H9 (cell line): ENCODE data around the gene TMEM234. TPM values are rescaled to one million over a fixed set of nuclear protein-coding genes. Genes with fewer than 3 reads are reported as not detected.

Source experiments
- DNase-seq: peaks from one replicate; pipeline ENCODE4 v3.0.0-alpha.2; 2017
- H2AFZ ChIP-seq: one replicate; pipeline ENCODE4 v1.6.1; 2013; ENCODE audit warnings: mild to moderate bottlenecking, low read length, control low read depth, moderate library complexity
- H2AK5ac ChIP-seq: 2 replicates; pipeline ENCODE4 v1.6.1; 2013; ENCODE audit warnings: low read length, control low read depth, mixed read lengths; ENCODE audit not compliant: insufficient read length
- H2BK120ac ChIP-seq: one replicate; pipeline ENCODE4 v1.6.1; 2013; ENCODE audit warnings: low read depth, mild to moderate bottlenecking, low read length, control low read depth, inconsistent platforms; ENCODE audit not compliant: poor library complexity, severe bottlenecking
- H2BK12ac ChIP-seq: 2 replicates; pipeline ENCODE4 v1.6.1; 2013; ENCODE audit warnings: low read length, control low read depth, mixed read lengths, low read depth; ENCODE audit not compliant: insufficient read length
- H2BK15ac ChIP-seq: 2 replicates; pipeline ENCODE4 v1.6.1; 2013; ENCODE audit warnings: low read depth, low read length, control low read depth
- H2BK20ac ChIP-seq: one replicate; pipeline ENCODE4 v1.6.1; 2013; ENCODE audit warnings: low read depth, mild to moderate bottlenecking, low read length, control low read depth, inconsistent platforms; ENCODE audit not compliant: poor library complexity, severe bottlenecking
- H2BK5ac ChIP-seq: 2 replicates; pipeline ENCODE4 v1.6.1; 2013; ENCODE audit warnings: low read length, control low read depth, mixed read lengths; ENCODE audit not compliant: insufficient read length
- H3K14ac ChIP-seq: 2 replicates; pipeline ENCODE4 v1.6.1; 2013; ENCODE audit warnings: low read length, control low read depth; ENCODE audit not compliant: insufficient read depth
- H3K18ac ChIP-seq: 2 replicates; pipeline ENCODE4 v1.6.1; 2013; ENCODE audit warnings: low read depth, mild to moderate bottlenecking, mixed read lengths, low read length, control low read depth; ENCODE audit not compliant: insufficient read length
- H3K23ac ChIP-seq: 2 replicates; pipeline ENCODE4 v1.6.1; 2013; ENCODE audit warnings: low read length, control low read depth, mixed read lengths, low read depth; ENCODE audit not compliant: insufficient read length
- H3K23me2 ChIP-seq: 2 replicates; pipeline ENCODE4 v1.6.1; 2013; ENCODE audit warnings: low read depth, mild to moderate bottlenecking, mixed read lengths, low read length, control low read depth; ENCODE audit not compliant: insufficient read length, poor library complexity, severe bottlenecking
- H3K27ac ChIP-seq: 2 replicates; pipeline ENCODE4 v1.5.1; 2013; ENCODE audit warnings: low read length, control low read depth, mixed read lengths, low read depth; ENCODE audit not compliant: insufficient read length
- H3K27me3 ChIP-seq: 2 replicates; pipeline ENCODE4 v1.6.1; 2013; ENCODE audit warnings: low read length, control low read depth, inconsistent platforms; ENCODE audit not compliant: insufficient read depth
- H3K4ac ChIP-seq: 2 replicates; pipeline ENCODE4 v1.6.1; 2013; ENCODE audit warnings: low read depth, mild to moderate bottlenecking, control low read depth, inconsistent platforms, low read length, moderate library complexity
- H3K4me1 ChIP-seq: 2 replicates; pipeline ENCODE4 v1.6.1; 2013; ENCODE audit warnings: low read length, control low read depth, inconsistent platforms; ENCODE audit not compliant: insufficient read depth
- H3K4me2 ChIP-seq: 2 replicates; pipeline ENCODE4 v1.6.1; 2013; ENCODE audit warnings: low read length, control low read depth, mixed read lengths; ENCODE audit not compliant: insufficient read length, insufficient read depth
- H3K56ac ChIP-seq: 2 replicates; pipeline ENCODE4 v1.6.1; 2013; ENCODE audit warnings: low read depth, mild to moderate bottlenecking, mixed read lengths, low read length, control low read depth; ENCODE audit not compliant: insufficient read length
- H3K79me1 ChIP-seq: 2 replicates; pipeline ENCODE4 v1.6.1; 2013; ENCODE audit warnings: low read depth, mild to moderate bottlenecking, moderate library complexity, low read length, control low read depth, inconsistent platforms; ENCODE audit not compliant: insufficient read depth, poor library complexity, severe bottlenecking
- H3K79me2 ChIP-seq: 2 replicates; pipeline ENCODE4 v1.6.1; 2013; ENCODE audit warnings: low read length, control low read depth, inconsistent platforms; ENCODE audit not compliant: insufficient read depth
- H3K9ac ChIP-seq: 2 replicates; pipeline ENCODE4 v1.6.1; 2013; ENCODE audit warnings: low read length, control low read depth, mixed read lengths; ENCODE audit not compliant: insufficient read length; ENCODE audit errors: extremely low read depth
- H3K9me3 ChIP-seq: one replicate; pipeline ENCODE4 v1.6.1; 2013; ENCODE audit warnings: low read depth, low read length, inconsistent platforms; ENCODE audit not compliant: control insufficient read depth
- H3T11ph ChIP-seq: one replicate; pipeline ENCODE4 v1.6.1; 2013; ENCODE audit warnings: mild to moderate bottlenecking, low read length, control low read depth, inconsistent platforms
- H4K20me1 ChIP-seq: one replicate; pipeline ENCODE4 v1.6.1; 2013; ENCODE audit not compliant: control insufficient read depth, insufficient read length, insufficient read depth
- H4K5ac ChIP-seq: 2 replicates; pipeline ENCODE4 v1.6.1; 2013; ENCODE audit warnings: low read depth, mild to moderate bottlenecking, mixed read lengths, low read length, control low read depth; ENCODE audit not compliant: insufficient read length
- H4K8ac ChIP-seq: replicated peaks from 2 replicates; pipeline ENCODE4 v1.6.1; 2013; ENCODE audit warnings: low read length, control low read depth, mixed read lengths, low read depth; ENCODE audit not compliant: insufficient read length
- H4K91ac ChIP-seq: 2 replicates; pipeline ENCODE4 v1.6.1; 2013; ENCODE audit warnings: low read depth, mild to moderate bottlenecking, moderate library complexity, mixed read lengths, low read length, control low read depth; ENCODE audit not compliant: insufficient read length
- H3K27ac Mint-ChIP-seq, 3 experiments: 2 replicates in 2 of 3; 3 replicates in 1 of 3; pipeline ENCODE4 v1.8.0; 2020 to 2021; ENCODE audit warnings: mixed read lengths in 3 of 3, mild to moderate bottlenecking in 1 of 3, moderate library complexity in 1 of 3
- H3K27me3 Mint-ChIP-seq: 2 replicates; pipeline ENCODE4 v1.8.0; 2021; ENCODE audit warnings: low read depth, mild to moderate bottlenecking, moderate library complexity, mixed read lengths
- H3K36me3 Mint-ChIP-seq, 3 experiments: 2 replicates in 2 of 3; 3 replicates in 1 of 3; pipeline ENCODE4 v1.8.0; 2020 to 2021; ENCODE audit warnings: low read depth in 3 of 3, mixed read lengths in 3 of 3; ENCODE audit not compliant: insufficient read depth in 1 of 3
- H3K4me1 Mint-ChIP-seq, 2 experiments: 2 replicates each; pipeline ENCODE4 v1.8.0; 2020; ENCODE audit warnings: mixed read lengths in 2 of 2
- H3K4me3 Mint-ChIP-seq, 2 experiments: 2 replicates in 1 of 2; 3 replicates in 1 of 2; pipeline ENCODE4 v1.8.0; 2020 to 2021; ENCODE audit warnings: mild to moderate bottlenecking in 2 of 2, mixed read lengths in 2 of 2, moderate library complexity in 1 of 2
- H3K9me3 Mint-ChIP-seq, 2 experiments: 2 replicates in 1 of 2; 3 replicates in 1 of 2; pipeline ENCODE4 v1.8.0; 2020; ENCODE audit warnings: mild to moderate bottlenecking in 2 of 2, mixed read lengths in 2 of 2, moderate library complexity in 1 of 2
- CTCF ChIP-seq: fragments of 200-600 bp; sonication (generic); conservative IDR thresholded peaks from 3 replicates; pipeline ENCODE4 v1.8.0; 2021; ENCODE audit warnings: antibody characterized with exemption, mild to moderate bottlenecking
- WGBS: extraction: QIAGEN DNeasy Blood & Tissue Kit; methylation state at CpG from one replicate; pipeline ENCODE4 v1.1.7; 2013; ENCODE audit warnings: missing lambda C conversion rate, low lambda C conversion rate, mixed read lengths; ENCODE audit not compliant: insufficient read length; ENCODE audit errors: extremely low coverage; 5-methylcytosine and 5-hydroxymethylcytosine counted together
- total RNA-seq: library from RNA; stranded (reverse); gene quantifications from 2 replicates; pipeline ENCODE4 v1.2.1, GENCODE V29; 2021

TMEM234 gene
- total RNA-seq, 1 experiment from 2014 or later = 19.7 TPM

- peaks cover 8 to 11% of the 10 kb centered on the region in 2 experiments for H3K4me1 Mint-ChIP-seq
- no peak for TF ChIP-seq CTCF
- Histone ChIP-seq H3K23ac (no peak overlapping the region), H3K56ac (no peak overlapping the region), H3K27ac (no peak overlapping the region), H4K91ac (no peak overlapping the region), H2AFZ (no peak overlapping the region), H3K18ac (no peak overlapping the region), H3K4me2 (no peak overlapping the region), H3K27me3 (no peaks in the 10 kb centered on the region; the same call in 1 of the 2 replicates), H4K5ac (no peak overlapping the region), H3K4ac (no peak overlapping the region), H2BK12ac (no peak overlapping the region), H4K20me1 (no peaks in the 10 kb centered on the region), H3T11ph (no peak overlapping the region), H3K79me1 (no peaks in the 10 kb centered on the region), H3K4me1 (peaks cover 4% of the 10 kb centered on the region; the same call in 1 of the 2 replicates), H4K8ac (no peak overlapping the region), H3K9me3 (no peaks in the 10 kb centered on the region), H2BK15ac (no peak overlapping the region), H3K79me2 (no peaks in the 10 kb centered on the region), H2BK20ac (no peak overlapping the region), H3K23me2 (peaks cover 10% of the 10 kb centered on the region), H2BK5ac (no peak overlapping the region), H2AK5ac (no peak overlapping the region), H2BK120ac (no peak overlapping the region), H3K9ac (no peak overlapping the region), H3K14ac (no peak overlapping the region)
- H3K27ac Mint-ChIP-seq = no peak overlapping the region
- H3K36me3 Mint-ChIP-seq = peaks cover 0 to 14% (median 11%) of the 10 kb centered on the region in 3 experiments; a peak in 5 of 7 replicates
- no peak overlapping the region for H3K4me3 Mint-ChIP-seq
- peaks cover 14% of the 10 kb centered on the region for H3K27me3 Mint-ChIP-seq
- no peak for DNase-seq
- WGBS = no CpG with 5 or more reads among the region's 6 CpGs
- no peaks in the 10 kb centered on the region for H3K9me3 Mint-ChIP-seq
Observed at GRCh38 chr1:32208469-32208868, 13.7 kb downstream of the TMEM234 start.
